ENCODE results near the gene SULT2A1.

DNA sequence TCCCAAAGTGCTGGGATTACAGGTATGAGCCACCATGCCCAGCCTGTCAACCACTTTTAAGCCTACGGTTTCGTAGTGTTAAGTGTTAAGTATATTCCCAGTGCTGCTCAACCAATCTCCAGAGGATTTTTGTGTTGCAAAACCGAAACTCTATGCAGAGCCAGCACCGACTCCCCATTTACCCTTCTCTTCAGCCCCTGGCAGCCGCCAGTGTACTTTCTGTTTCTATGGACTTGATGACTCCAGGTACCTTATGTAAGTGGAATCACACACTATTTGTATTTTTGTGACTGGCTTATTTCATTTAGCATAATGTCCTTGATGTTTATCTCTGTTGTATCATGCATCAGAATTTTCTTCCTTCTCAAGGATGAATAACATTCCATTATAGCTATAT is 1.1 kb downstream of the SULT2A1 start:
- TF ChIP-seq, protein P1, sequence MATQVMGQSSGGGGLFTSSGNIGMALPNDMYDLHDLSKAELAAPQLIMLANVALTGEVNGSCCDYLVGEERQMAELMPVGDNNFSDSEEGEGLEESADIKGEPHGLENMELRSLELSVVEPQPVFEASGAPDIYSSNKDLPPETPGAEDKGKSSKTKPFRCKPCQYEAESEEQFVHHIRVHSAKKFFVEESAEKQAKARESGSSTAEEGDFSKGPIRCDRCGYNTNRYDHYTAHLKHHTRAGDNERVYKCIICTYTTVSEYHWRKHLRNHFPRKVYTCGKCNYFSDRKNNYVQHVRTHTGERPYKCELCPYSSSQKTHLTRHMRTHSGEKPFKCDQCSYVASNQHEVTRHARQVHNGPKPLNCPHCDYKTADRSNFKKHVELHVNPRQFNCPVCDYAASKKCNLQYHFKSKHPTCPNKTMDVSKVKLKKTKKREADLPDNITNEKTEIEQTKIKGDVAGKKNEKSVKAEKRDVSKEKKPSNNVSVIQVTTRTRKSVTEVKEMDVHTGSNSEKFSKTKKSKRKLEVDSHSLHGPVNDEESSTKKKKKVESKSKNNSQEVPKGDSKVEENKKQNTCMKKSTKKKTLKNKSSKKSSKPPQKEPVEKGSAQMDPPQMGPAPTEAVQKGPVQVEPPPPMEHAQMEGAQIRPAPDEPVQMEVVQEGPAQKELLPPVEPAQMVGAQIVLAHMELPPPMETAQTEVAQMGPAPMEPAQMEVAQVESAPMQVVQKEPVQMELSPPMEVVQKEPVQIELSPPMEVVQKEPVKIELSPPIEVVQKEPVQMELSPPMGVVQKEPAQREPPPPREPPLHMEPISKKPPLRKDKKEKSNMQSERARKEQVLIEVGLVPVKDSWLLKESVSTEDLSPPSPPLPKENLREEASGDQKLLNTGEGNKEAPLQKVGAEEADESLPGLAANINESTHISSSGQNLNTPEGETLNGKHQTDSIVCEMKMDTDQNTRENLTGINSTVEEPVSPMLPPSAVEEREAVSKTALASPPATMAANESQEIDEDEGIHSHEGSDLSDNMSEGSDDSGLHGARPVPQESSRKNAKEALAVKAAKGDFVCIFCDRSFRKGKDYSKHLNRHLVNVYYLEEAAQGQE (IDR thresholded peaks at IDR 0.05; ENCODE audit: insufficient read depth in 1 of 2, low read depth in 2 of 2, low read length in 2 of 2) = no peak
- TF ChIP-seq POLR2AphosphoS5 (IDR thresholded peaks at IDR 0.05; ENCODE audit: low read depth, low read length) (no peak), TAF1 (IDR thresholded peaks at IDR 0.05; ENCODE audit: borderline replicate concordance, insufficient read depth, low read length) (no peak)

Measured in PFSK-1 (cell line).